Thymus (tissue), 11 donors: ENCODE data around the gene MESD. TPM values are rescaled to one million over a fixed set of nuclear protein-coding genes. Genes with fewer than 3 reads are reported as not detected.
A peak's percentile ranks its signal among the peaks of the same experiment; 100 is the strongest.

Experiments used
- DNase-seq, 9 donors: peaks; one replicate each; pipeline ENCODE4 v3.0.0-alpha.2; 2013; ENCODE audit warnings: low spot score in 9 of 9, low read depth in 6 of 9, missing footprints in 1 of 9
- H3K27ac ChIP-seq, 2 donors: one replicate each; pipeline ENCODE4 v1.5.1; 2013; ENCODE audit warnings: control low read depth in 1 of 2, low read depth in 1 of 2, low read length in 1 of 2, mild to moderate bottlenecking in 1 of 2, moderate library complexity in 1 of 2
- H3K27me3 ChIP-seq, 2 donors: one replicate each; pipeline ENCODE4 v1.5.1; 2013; ENCODE audit warnings: low read length in 1 of 2; ENCODE audit not compliant: control insufficient read depth in 2 of 2, insufficient read depth in 1 of 2
- H3K36me3 ChIP-seq, 2 donors: one replicate each; pipeline ENCODE4 v1.5.1; 2013; ENCODE audit warnings: low read length in 1 of 2, mild to moderate bottlenecking in 1 of 2, moderate library complexity in 1 of 2; ENCODE audit not compliant: control insufficient read depth in 2 of 2, insufficient read depth in 2 of 2
- H3K4me1 ChIP-seq, 2 donors: one replicate each; pipeline ENCODE4 v1.5.1; 2013; ENCODE audit warnings: low read length in 2 of 2; ENCODE audit not compliant: control insufficient read depth in 2 of 2, insufficient read depth in 2 of 2
- H3K4me3 ChIP-seq, 2 donors: one replicate each; pipeline ENCODE4 v1.5.1; 2013; ENCODE audit warnings: low read length in 2 of 2, control low read depth in 1 of 2, mild to moderate bottlenecking in 1 of 2
- H3K9me3 ChIP-seq, 2 donors: one replicate each; pipeline ENCODE4 v1.5.1; 2013; ENCODE audit warnings: low read length in 1 of 2, mild to moderate bottlenecking in 1 of 2; ENCODE audit not compliant: control insufficient read depth in 2 of 2, insufficient read depth in 1 of 2
- WGBS: extraction: QIAGEN DNeasy Blood & Tissue Kit; methylation state at CpG from one replicate; pipeline ENCODE4 v1.1.7; 2013; 5-methylcytosine and 5-hydroxymethylcytosine counted together
- polyA plus RNA-seq: library from polyadenylated mRNA; stranded (reverse); fragments of 200-250 nt; gene quantifications from one replicate; pipeline ENCODE4 v1.2.3, GENCODE V29; 2013
- total RNA-seq: library from RNA; stranded (reverse); fragments of 120-200 nt; gene quantifications from one replicate; pipeline ENCODE4 v1.2.4, GENCODE V29; 2013
- donor health status: healthy.

MESD gene
- total and polyA plus RNA-seq, 2 donors, result 20.5 to 24.5 TPM

DNA sequence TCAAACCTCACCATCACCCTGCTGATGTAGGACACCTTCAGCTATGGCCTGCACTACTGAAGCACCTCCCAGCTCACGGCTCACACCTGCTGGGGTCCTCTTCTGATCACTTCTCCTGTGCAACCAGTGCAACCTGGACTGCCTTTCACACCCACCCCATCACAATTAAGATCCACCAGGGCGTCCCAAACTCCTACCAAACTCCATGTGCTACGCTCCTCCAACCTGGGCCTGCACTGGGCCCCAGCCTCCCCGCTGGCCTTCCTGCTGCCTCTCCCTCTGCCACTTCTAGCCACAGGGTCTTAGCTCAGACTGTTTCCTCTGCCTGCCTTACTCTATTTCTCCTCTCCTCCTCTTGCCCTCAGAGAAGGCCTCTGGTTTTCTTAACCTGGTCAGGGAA is 12.8 kb downstream of the MESD start:
- no peak for DNase-seq
- Histone ChIP-seq H3K27me3 (no peaks in the 10 kb centered on the region), H3K4me1 (peaks cover 0 to under 1% of the 10 kb centered on the region in 2 donors), H3K4me3 (no peak overlapping the region), H3K27ac (peak overlapping the region in 1 of 2 donors; percentile 13), H3K36me3 (peaks cover 28 to 32% of the 10 kb centered on the region in 2 donors), H3K9me3 (no peaks in the 10 kb centered on the region)
- WGBS, result 100% methylated on average over 4 of the region's 4 CpGs

DNA sequence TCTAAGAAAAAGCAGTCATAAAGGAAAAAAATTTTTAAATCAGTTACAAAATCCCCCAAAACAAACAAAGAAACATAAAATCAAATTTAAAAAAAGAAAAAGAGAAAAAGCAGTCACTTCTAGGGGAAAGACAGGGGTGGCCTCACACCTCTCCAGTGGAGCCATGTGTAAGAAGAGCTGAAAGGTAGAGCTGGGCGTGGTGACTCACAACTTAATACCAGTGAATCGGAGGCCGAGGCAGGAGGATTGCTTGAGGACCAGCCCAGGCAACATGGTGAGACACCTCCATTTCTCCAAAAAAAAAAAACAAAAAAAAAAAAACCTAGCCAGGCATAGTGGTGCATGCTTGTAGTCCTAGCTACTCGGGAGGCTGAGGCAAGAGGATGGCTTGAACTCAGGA is 14.7 kb downstream of the MESD start:
- WGBS, result 98% methylated on average over 4 of the region's 4 CpGs

DNA sequence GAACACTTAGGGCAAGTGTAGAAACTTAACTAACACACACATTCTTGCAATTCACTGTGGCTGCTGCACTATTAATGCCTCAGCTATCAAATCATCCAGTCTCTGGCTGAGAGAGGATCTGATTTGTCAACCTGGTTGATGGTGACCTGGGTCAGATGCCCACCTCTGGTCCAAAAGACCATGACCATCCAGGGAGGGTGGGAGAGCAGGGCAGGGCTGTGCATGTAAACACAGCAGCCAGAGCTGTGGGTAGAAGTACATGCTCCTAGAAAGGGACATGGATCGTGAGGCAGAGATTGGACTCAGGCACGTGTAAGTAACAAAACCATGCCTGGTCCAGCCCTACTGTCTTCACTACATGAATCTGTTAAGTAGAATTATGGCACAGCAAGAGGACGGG is 17.3 kb downstream of the MESD start:
- H3K36me3 ChIP-seq, result peaks cover 6 to 11% of the 10 kb centered on the region in 2 donors
- H3K27me3 ChIP-seq, result no peaks in the 10 kb centered on the region
- no peaks in the 10 kb centered on the region for H3K4me1 ChIP-seq
- DNase-seq, result no peak
- no peak overlapping the region for H3K27ac ChIP-seq
- H3K9me3 ChIP-seq, result no peaks in the 10 kb centered on the region
- no peak overlapping the region for H3K4me3 ChIP-seq
- WGBS, result 97% methylated on average over 3 of the region's 3 CpGs

More for the DNA sequence above, 14.7 kb downstream of the MESD start:
- no peaks in the 10 kb centered on the region for H3K4me1 ChIP-seq
- DNase-seq, result no peak
- H3K9me3 ChIP-seq, result no peaks in the 10 kb centered on the region
- H3K27me3 ChIP-seq, result no peaks in the 10 kb centered on the region
- H3K36me3 ChIP-seq, result peaks cover 23 to 24% of the 10 kb centered on the region in 2 donors
- H3K27ac ChIP-seq, result no peak overlapping the region
- no peak overlapping the region for H3K4me3 ChIP-seq

DNA sequence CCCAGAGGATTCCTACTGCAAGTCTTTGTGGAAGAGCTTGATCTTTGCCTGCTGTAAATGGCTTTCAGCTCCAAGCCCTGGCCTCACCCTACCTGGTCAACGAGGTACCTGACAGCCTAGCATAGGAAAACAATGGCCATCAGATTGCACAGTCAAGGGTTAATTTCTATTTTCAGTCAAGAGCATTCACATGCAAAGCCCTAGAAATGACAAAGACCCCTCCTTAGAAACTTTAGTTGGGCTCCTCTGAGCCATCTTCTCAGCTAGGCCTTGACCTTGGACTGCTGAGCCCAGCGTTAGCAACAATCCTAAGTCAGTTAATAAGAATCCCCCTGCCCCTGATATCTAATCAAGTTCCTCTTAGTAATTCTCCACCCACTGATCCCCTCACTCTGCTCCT is 18.5 kb downstream of the MESD start:
- H3K4me3 ChIP-seq, result no peak overlapping the region
- 94% methylated on average over 2 of the region's 2 CpGs for WGBS
- no peak for DNase-seq
- no peaks in the 10 kb centered on the region for H3K4me1 ChIP-seq
- H3K27me3 ChIP-seq, result no peaks in the 10 kb centered on the region
- peaks cover 6% of the 10 kb centered on the region in 2 donors for H3K36me3 ChIP-seq
- H3K9me3 ChIP-seq, result no peaks in the 10 kb centered on the region
- no peak overlapping the region for H3K27ac ChIP-seq

DNA sequence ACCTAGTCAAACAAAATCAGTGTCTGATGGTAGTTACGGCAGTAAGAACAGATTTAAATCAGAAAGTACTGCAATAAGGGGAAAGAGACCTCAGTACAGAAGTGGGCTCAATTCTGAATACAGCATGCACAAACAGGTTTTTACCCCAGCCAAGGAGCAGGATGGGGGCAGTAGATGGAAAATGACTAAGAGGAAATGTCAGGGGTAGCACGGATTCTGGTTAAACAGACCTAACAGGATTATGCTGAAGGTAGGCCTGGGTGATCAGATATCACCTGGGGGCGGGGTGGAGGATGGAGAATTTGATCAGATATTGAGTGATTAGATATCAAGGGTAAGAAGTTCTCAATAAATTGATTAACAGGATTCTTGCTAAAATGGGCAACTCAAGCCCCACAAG is 19.0 kb downstream of the MESD start:
- WGBS, result 98% methylated on average over 3 of the region's 3 CpGs
- Histone ChIP-seq H3K9me3 (no peaks in the 10 kb centered on the region), H3K4me1 (no peaks in the 10 kb centered on the region), H3K4me3 (no peak overlapping the region), H3K27ac (no peak overlapping the region), H3K27me3 (no peaks in the 10 kb centered on the region), H3K36me3 (peaks cover 6% of the 10 kb centered on the region in 2 donors)
- no peak for DNase-seq

DNA sequence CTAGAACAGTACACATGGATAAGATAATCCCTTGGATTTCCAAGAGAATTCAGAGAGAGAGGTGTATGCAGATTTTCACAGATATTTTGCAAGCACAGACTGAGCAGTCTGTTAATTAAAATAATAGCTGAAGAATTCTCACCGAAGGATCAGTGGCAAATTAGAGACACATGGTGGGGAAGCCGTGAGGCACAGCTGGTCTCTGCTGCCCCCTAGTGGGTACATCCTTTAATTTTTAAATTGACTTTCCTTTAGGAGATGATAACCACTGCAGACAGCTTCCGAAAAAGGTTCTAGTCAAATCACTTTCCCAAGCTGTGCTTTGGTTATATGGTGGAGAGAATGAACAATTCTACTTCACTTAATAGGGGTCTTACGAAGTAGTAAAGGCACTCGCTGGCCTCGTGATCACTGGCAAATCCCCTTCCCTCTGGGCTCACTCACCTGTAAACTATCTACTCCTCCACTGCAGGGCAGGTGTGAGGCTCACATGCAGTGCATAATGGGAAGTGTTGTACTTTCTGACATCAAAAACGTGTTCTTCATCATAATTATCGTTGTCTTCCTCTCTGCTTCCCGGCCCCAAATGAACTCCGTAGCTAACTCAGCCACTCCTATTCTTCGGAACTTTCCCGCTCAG is 19.5 kb downstream of the MESD start:
- Histone ChIP-seq H3K9me3 (no peaks in the 10 kb centered on the region), H3K27me3 (no peaks in the 10 kb centered on the region), H3K4me3 (no peak overlapping the region), H3K4me1 (no peaks in the 10 kb centered on the region), H3K27ac (no peak overlapping the region), H3K36me3 (peaks cover 6% of the 10 kb centered on the region in 2 donors)
- DNase-seq, result peak in 6 of 9 donors; percentile 36 to 79 (median 58)
- 78% methylated on average over 12 of the region's 12 CpGs for WGBS

DNA sequence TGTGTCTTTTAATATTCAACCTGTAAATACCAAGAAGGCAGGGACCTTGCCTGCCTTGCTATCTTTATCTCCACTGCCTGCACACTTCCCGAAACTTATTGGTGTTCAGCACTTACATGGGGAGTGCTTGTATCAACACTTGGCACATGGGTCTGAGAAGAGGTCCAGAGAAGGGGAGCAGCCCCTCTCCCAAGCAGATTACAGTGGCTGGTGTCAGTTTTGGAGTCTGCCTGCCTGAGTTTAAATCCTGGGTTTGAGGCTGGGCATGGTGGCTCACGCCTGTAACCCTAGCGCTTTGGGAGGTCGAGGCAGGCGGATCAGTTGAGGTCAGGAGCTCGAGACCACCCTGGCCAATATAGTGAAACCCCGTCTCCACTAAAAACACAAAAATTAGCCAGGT is 20.3 kb downstream of the MESD start:
- no peak overlapping the region for H3K4me3 ChIP-seq
- whole genome bisulfite sequencing, result 93% methylated on average over 7 of the region's 7 CpGs
- H3K27ac ChIP-seq, result no peak overlapping the region
- H3K27me3 ChIP-seq, result no peaks in the 10 kb centered on the region
- H3K9me3 ChIP-seq, result no peaks in the 10 kb centered on the region
- H3K4me1 ChIP-seq, result no peaks in the 10 kb centered on the region
- no peak for DNase-seq
- H3K36me3 ChIP-seq, result peaks cover 6% of the 10 kb centered on the region in 2 donors

DNA sequence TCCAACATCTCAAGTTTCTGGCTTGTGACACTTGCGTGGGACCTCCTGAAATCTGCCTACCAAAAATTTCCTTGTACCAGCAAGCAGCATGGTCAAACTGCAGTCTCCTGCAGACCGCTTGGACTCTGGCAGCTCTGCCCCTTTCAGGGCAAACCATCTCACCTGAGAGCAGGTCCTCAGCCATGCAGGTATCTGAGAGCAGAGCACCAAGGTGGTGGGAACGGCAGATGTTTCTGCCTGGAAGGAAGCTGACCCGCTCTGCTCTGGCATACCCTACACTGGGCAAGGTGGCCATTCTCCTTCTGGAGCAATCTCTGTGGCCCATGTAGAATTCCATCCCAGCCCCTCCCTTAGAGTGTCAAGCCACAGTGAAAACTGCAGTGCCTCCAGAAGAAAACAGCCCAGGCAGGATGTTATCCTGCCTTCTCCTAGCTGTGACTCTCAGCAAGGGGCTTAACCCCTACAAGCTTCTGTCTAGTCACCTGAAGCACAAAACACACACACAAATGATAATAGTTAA is 21.6 kb downstream of the MESD start:
- H3K36me3 ChIP-seq, result peaks cover 6% of the 10 kb centered on the region in 2 donors
- H3K4me3 ChIP-seq, result no peak overlapping the region
- DNase-seq, result no peak
- no peaks in the 10 kb centered on the region for H3K4me1 ChIP-seq
- 98% methylated on average over 4 of the region's 4 CpGs for WGBS
- H3K27me3 ChIP-seq, result no peaks in the 10 kb centered on the region
- H3K9me3 ChIP-seq, result no peaks in the 10 kb centered on the region
- no peak overlapping the region for H3K27ac ChIP-seq

DNA sequence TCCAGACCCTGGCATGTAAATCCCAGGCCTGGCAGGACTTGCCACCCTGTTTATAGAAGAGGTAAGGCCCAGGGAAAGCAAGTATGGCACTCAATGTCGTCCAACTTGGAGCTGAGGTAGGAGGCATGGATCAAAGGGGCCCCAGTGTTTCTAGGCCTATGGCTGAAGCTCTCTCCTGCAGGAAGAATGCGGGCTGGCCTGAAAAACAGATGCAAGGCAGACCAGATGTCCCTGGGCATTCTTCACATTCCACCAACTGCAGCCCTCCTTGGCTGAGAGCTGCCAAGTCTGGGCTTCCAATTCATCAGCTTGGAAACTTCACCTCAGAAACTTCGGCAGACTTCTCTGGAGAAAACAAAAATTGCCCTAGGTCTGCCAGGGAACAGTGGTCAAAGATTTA is 22.2 kb downstream of the MESD start:
- H3K36me3 ChIP-seq, result peaks cover 6% of the 10 kb centered on the region in 2 donors
- 98% methylated on average over 3 of the region's 3 CpGs for WGBS

More for the DNA sequence above, 22.2 kb downstream of the MESD start:
- DNase-seq, result no peak
- H3K27me3 ChIP-seq, result no peaks in the 10 kb centered on the region
- H3K27ac ChIP-seq, result no peak overlapping the region
- H3K4me3 ChIP-seq, result no peak overlapping the region
- no peaks in the 10 kb centered on the region for H3K4me1 ChIP-seq
- H3K9me3 ChIP-seq, result no peaks in the 10 kb centered on the region
